ENCODE data around the gene FGFR3. TPM values are rescaled to one million over a fixed set of nuclear protein-coding genes. Genes with fewer than 3 reads are reported as not detected.

Gene FGFR3
- total and polyA plus RNA-seq, 2 of the 4 experiments (the other 2 are of a cell fraction): 0.18 to 0.67 TPM

DNA sequence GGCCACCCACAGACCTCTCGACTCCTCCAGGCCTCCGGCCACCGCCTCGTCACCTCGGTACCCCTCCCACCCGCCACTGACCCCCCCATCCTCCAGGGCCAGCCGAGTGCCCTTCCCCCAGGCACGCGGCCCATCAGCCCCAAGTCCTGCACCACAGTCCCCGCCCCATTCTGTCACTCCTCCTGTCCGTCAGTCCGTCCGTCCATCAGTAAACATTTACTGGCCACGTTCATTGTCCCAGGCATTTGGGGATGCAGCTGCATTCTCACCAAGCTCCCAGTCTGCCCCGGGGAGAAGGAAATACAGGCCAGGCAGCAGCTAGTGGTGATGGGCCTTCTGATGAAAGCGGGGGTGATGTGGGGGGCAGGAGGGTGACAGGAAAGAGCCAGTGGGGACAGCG is 35.3 kb upstream of the FGFR3 start:
- 63% methylated on average over 4 of the region's 17 CpGs; no CpG with 5 or more reads in 1 of the 2 experiments for WGBS, 2 experiments (ENCODE audit: extremely low coverage in 2 of 2, insufficient read length in 1 of 2)
- ATAC-seq (ENCODE audit: low read depth): no peak
- H3K4ac ChIP-seq (ENCODE audit: low read depth, low read length): no peak overlapping the region
- H3K27ac ChIP-seq (ENCODE audit: insufficient read depth, low read length): no peak overlapping the region
- ChIA-PET POLR2A (ENCODE audit: unreplicated experiment) (no interaction called here), CTCF (interaction anchor here (0.6 kb wide), 1 partner anchor 88 kb away, joined by 5 read pairs; no protein-coding TSS in a partner anchor)
- no peak overlapping the region for H3K18ac ChIP-seq (ENCODE audit: low read depth, low read length)
- H3K27me3 ChIP-seq (ENCODE audit: control insufficient read depth, insufficient read depth, low read length): no peaks in the 10 kb centered on the region; the same call in 1 of the 2 replicates
- no peaks in the 10 kb centered on the region for H4K20me1 ChIP-seq (ENCODE audit: insufficient read depth, low read length)
- H3K14ac ChIP-seq (replicated peaks; ENCODE audit: low read depth, low read length): no peak overlapping the region
- no peak overlapping the region for H2BK15ac ChIP-seq (ENCODE audit: low read depth, low read length)
- H3K4me2 ChIP-seq (ENCODE audit: low read depth, low read length): no peak overlapping the region
- H3K9me1 ChIP-seq (ENCODE audit: insufficient read depth, low read length): no peaks in the 10 kb centered on the region
- no peak overlapping the region for H4K8ac ChIP-seq (ENCODE audit: low read depth in 2 of 2, low read length in 2 of 2)
- no peak for DNase-seq
- no peak overlapping the region for H3K56ac ChIP-seq (ENCODE audit: extremely low read depth, insufficient read depth, low read length)
- H2AK9ac ChIP-seq (replicated peaks; ENCODE audit: low read depth, low read length, poor library complexity): peak overlapping the region; percentile 28
- H3K9me3 ChIP-seq (ENCODE audit: control insufficient read depth, insufficient read depth, low read length): no peaks in the 10 kb centered on the region
- TF ChIP-seq RFX5 (IDR thresholded peaks at IDR 0.05; ENCODE audit: low read depth, low read length) (no peak), FOS (IDR thresholded peaks at IDR 0.05; ENCODE audit: low read depth, low read length) (no peak), NFE2L2 (IDR thresholded peaks at IDR 0.05; ENCODE audit: low read depth, low read length) (no peak), MAFK (IDR thresholded peaks at IDR 0.05; ENCODE audit: low read depth, low read length) (no peak), SMC3 (IDR thresholded peaks at IDR 0.05; ENCODE audit: low read depth, low read length) (no peak), CEBPB (IDR thresholded peaks at IDR 0.05; ENCODE audit: low read depth, low read length) (no peak), POLR2A (IDR thresholded peaks at IDR 0.05; ENCODE audit: low read depth, low read length) (no peak)
- TF ChIP-seq, protein P1, sequence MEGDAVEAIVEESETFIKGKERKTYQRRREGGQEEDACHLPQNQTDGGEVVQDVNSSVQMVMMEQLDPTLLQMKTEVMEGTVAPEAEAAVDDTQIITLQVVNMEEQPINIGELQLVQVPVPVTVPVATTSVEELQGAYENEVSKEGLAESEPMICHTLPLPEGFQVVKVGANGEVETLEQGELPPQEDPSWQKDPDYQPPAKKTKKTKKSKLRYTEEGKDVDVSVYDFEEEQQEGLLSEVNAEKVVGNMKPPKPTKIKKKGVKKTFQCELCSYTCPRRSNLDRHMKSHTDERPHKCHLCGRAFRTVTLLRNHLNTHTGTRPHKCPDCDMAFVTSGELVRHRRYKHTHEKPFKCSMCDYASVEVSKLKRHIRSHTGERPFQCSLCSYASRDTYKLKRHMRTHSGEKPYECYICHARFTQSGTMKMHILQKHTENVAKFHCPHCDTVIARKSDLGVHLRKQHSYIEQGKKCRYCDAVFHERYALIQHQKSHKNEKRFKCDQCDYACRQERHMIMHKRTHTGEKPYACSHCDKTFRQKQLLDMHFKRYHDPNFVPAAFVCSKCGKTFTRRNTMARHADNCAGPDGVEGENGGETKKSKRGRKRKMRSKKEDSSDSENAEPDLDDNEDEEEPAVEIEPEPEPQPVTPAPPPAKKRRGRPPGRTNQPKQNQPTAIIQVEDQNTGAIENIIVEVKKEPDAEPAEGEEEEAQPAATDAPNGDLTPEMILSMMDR (conservative IDR thresholded peaks at IDR 0.05; ENCODE audit: low read depth, low read length): no peak
- TF ChIP-seq, protein P2, sequence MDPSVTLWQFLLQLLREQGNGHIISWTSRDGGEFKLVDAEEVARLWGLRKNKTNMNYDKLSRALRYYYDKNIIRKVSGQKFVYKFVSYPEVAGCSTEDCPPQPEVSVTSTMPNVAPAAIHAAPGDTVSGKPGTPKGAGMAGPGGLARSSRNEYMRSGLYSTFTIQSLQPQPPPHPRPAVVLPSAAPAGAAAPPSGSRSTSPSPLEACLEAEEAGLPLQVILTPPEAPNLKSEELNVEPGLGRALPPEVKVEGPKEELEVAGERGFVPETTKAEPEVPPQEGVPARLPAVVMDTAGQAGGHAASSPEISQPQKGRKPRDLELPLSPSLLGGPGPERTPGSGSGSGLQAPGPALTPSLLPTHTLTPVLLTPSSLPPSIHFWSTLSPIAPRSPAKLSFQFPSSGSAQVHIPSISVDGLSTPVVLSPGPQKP (IDR thresholded peaks at IDR 0.05; ENCODE audit: borderline replicate concordance, low read depth, low read length): no peak
- H3K4me1 ChIP-seq (ENCODE audit: control insufficient read depth, insufficient read depth, low read length): no peaks in the 10 kb centered on the region
- no peak overlapping the region for H3K4me3 ChIP-seq (ENCODE audit: insufficient read depth, low read depth, low read length)
- no TSS peak for BruUV-seq (replicated peaks)
- intact Hi-C loops (cut with micrococcal nuclease) (no loop called here), in situ Hi-C loops (cut with MboI; ENCODE audit: low sequenced_read_pairs) (no loop called here), dilution Hi-C loops (cut with HindIII; ENCODE audit: low sequenced_read_pairs, unreplicated experiment) (no loop called here)
- H2AK5ac ChIP-seq (ENCODE audit: low read depth, low read length): no peak overlapping the region
- H2BK5ac ChIP-seq (ENCODE audit: low read depth, low read length, poor library complexity, severe bottlenecking): no peak overlapping the region
- H3K79me1 ChIP-seq (ENCODE audit: low read depth in 1 of 2, low read length in 2 of 2): no peaks in the 10 kb centered on the region
- H2BK120ac ChIP-seq (ENCODE audit: low read depth, low read length): no peak overlapping the region
- no peaks in the 10 kb centered on the region for H3K36me3 ChIP-seq (ENCODE audit: control insufficient read depth, insufficient read depth, low read length)
- H3K23ac ChIP-seq (ENCODE audit: low read depth, low read length): no peak overlapping the region
- H2BK20ac ChIP-seq (ENCODE audit: low read depth, low read length): no peak overlapping the region
- H2AFZ ChIP-seq (replicated peaks; ENCODE audit: low read length, poor library complexity): no peak overlapping the region
- no peak overlapping the region for H4K5ac ChIP-seq (ENCODE audit: low read depth, low read length)
- H4K91ac ChIP-seq (ENCODE audit: insufficient read depth, low read depth, low read length): no peak overlapping the region
- H3K9ac ChIP-seq (ENCODE audit: low read depth, low read length): no peak overlapping the region
